ENCODE results near the gene PLPPR2.
A peak's percentile ranks its signal among the peaks of the same experiment; 100 is the strongest.
"Not testable (repeated sequence)": the region's sequence is repeated elsewhere in the genome, so short reads cannot be mapped to it uniquely, and the experiment has no call there.

Gene PLPPR2

GRCh38 chr19:11355160-11356073 lies at the start of gene PLPPR2:
PLPPR2 (plus strand) TSS chr19:11355432; CDS start chr19:11357674, 2,242 bp downstream.
- DNase-seq, result peak; percentile 97
- H3K27ac ChIP-seq, result peak within 1 kb of the TSS; percentile 62
- H3K9me3 ChIP-seq (ENCODE audit: severe bottlenecking), result no peaks in the 10 kb centered on the region
- H3K36me3 ChIP-seq, result peaks cover 10% of the 10 kb centered on the region; the same call in 1 of the 2 replicates
- H3K4me3 ChIP-seq (ENCODE audit: low read depth, low read length), result peak within 1 kb of the TSS; percentile 53
- TF ChIP-seq CTCF (IDR thresholded peaks at IDR 0.05; ENCODE audit: low read depth, low read length), result no peak
- H3K27me3 ChIP-seq (ENCODE audit: insufficient read depth, low read depth, severe bottlenecking), result no peaks in the 10 kb centered on the region

GRCh38 chr19:11306337-11306736 lies 48.9 kb upstream of the PLPPR2 start:
- TF ChIP-seq CTCF (IDR thresholded peaks at IDR 0.05; ENCODE audit: low read depth, low read length), result no peak
- no peak overlapping the region for H3K4me3 ChIP-seq (ENCODE audit: low read depth, low read length)

GRCh38 chr19:11320278-11320995 lies 34.8 kb upstream of the PLPPR2 start:
- H3K36me3 ChIP-seq; H3K27me3 ChIP-seq (ENCODE audit: insufficient read depth, low read depth, severe bottlenecking); H3K4me3 ChIP-seq (ENCODE audit: low read depth, low read length); DNase-seq; H3K9me3 ChIP-seq (ENCODE audit: severe bottlenecking): not testable (repeated sequence)
- H3K27ac ChIP-seq, result peak overlapping the region; percentile 43

More at GRCh38 chr19:11306337-11306736, 48.9 kb upstream of the PLPPR2 start:
- Histone ChIP-seq H3K36me3 (no peaks in the 10 kb centered on the region), H3K27ac (no peak overlapping the region), H3K27me3 (ENCODE audit: insufficient read depth, low read depth, severe bottlenecking) (no peaks in the 10 kb centered on the region), H3K9me3 (ENCODE audit: severe bottlenecking) (peaks cover 4% of the 10 kb centered on the region)
- no peak for DNase-seq

- H3K27me3 ChIP-seq (ENCODE audit: insufficient read depth, low read depth, severe bottlenecking), result no peaks in the 10 kb centered on the region
- TF ChIP-seq CTCF (IDR thresholded peaks at IDR 0.05; ENCODE audit: low read depth, low read length), result peak; percentile 40; the same call in 1 of the 2 replicates
- H3K27ac ChIP-seq, result peak overlapping the region; percentile 43
- no peak overlapping the region for H3K4me3 ChIP-seq (ENCODE audit: low read depth, low read length)
- no peaks in the 10 kb centered on the region for H3K9me3 ChIP-seq (ENCODE audit: severe bottlenecking)
- H3K36me3 ChIP-seq, result peaks cover 7% of the 10 kb centered on the region; the same call in 1 of the 2 replicates
- DNase-seq, result peak; percentile 78
Observed at GRCh38 chr19:11321191-11322126, 33.8 kb upstream of the PLPPR2 start.

- no peak for DNase-seq
- no peak for TF ChIP-seq CTCF (IDR thresholded peaks at IDR 0.05; ENCODE audit: low read depth, low read length)
- Histone ChIP-seq H3K27ac (no peak overlapping the region), H3K36me3 (peaks cover 14% of the 10 kb centered on the region; the same call in 1 of the 2 replicates), H3K4me3 (ENCODE audit: low read depth, low read length) (no peak overlapping the region), H3K27me3 (ENCODE audit: insufficient read depth, low read depth, severe bottlenecking) (no peaks in the 10 kb centered on the region), H3K9me3 (ENCODE audit: severe bottlenecking) (no peaks in the 10 kb centered on the region)
Observed at GRCh38 chr19:11322269-11323024, 32.8 kb upstream of the PLPPR2 start.
